Lower leg skin (tissue), 4 donors: ENCODE measurements around the gene EEF1G. TPM values are rescaled to one million over a fixed set of nuclear protein-coding genes. Genes with fewer than 3 reads are reported as not detected.

Experiments used
- DNase-seq, 2 donors: peaks; one replicate each; pipeline ENCODE4 v3.0.0-alpha.2; 2019; ENCODE audit warnings: low spot score in 2 of 2
- H3K4me3 ChIP-seq: fragments of 200-600 bp; sonication (generic); 2 replicates; pipeline ENCODE4 v1.5.1; 2017; ENCODE audit warnings: mild to moderate bottlenecking, low read depth; ENCODE audit not compliant: poor library complexity, severe bottlenecking
- CTCF ChIP-seq, 3 donors: fragments of 450-650 bp; IDR thresholded peaks; one replicate each; pipeline ENCODE4 v1.5.1; 2016; ENCODE audit warnings: antibody characterized with exemption in 3 of 3, mild to moderate bottlenecking in 3 of 3, moderate library complexity in 2 of 3
- POLR2A ChIP-seq, 2 donors: fragments of 450-650 bp; IDR thresholded peaks; one replicate each; pipeline ENCODE4 v1.6.1; 2016 to 2017; ENCODE audit warnings: antibody characterized with exemption in 2 of 2, mild to moderate bottlenecking in 1 of 2, moderate library complexity in 1 of 2
- WGBS, 2 donors: methylation state at CpG; one replicate each; pipeline ENCODE4 v1.1.5; 2018; 5-methylcytosine and 5-hydroxymethylcytosine counted together
- intact Hi-C: fragments of 100-400 bp; cut with DNase I; formaldehyde crosslinking; loops from one replicate; pipeline ENCODE4 v1.15.0; 2023; ENCODE audit warnings: low total_unique reads
- total RNA-seq, 4 donors: library from RNA; depleted of rRNA; stranded (reverse); fragments of >200 nt; gene quantifications; one replicate each; pipeline ENCODE4 v1.1.0, GENCODE V29; 2016

The EEF1G gene
- total RNA-seq, 4 donors from 2014 or later, result 2,343 to 3,224 (median 2,571) TPM

GRCh38 chr11:62548545-62549335, 25.0 kb downstream of the EEF1G start:
- intact Hi-C loops, result no loop called here
- no peak for TF ChIP-seq POLR2A (IDR thresholded peaks at IDR 0.05)
- TF ChIP-seq CTCF (IDR thresholded peaks at IDR 0.05), result no peak
- 64 to 74% methylated on average over 17 of the region's 17 CpGs for WGBS, 2 donors
- H3K4me3 ChIP-seq, result no peak overlapping the region
- no peak for DNase-seq

GRCh38 chr11:62547691-62548281, 25.9 kb downstream of the EEF1G start:
- peak in 1 of 2 donors; percentile 75 for DNase-seq
- 19 to 26% methylated on average over 8 of the region's 8 CpGs for WGBS, 2 donors
- TF ChIP-seq POLR2A (IDR thresholded peaks at IDR 0.05) (no peak), CTCF (IDR thresholded peaks at IDR 0.05) (no peak)
- intact Hi-C loops, result no loop called here
- H3K4me3 ChIP-seq, result peak overlapping the region; percentile 99

GRCh38 chr11:62546929-62547625, 26.6 kb downstream of the EEF1G start:
- 0 to 1% methylated on average over 37 to 40 of the region's 40 CpGs for WGBS, 2 donors
- TF ChIP-seq POLR2A (IDR thresholded peaks at IDR 0.05) (no peak), CTCF (IDR thresholded peaks at IDR 0.05) (no peak)
- peak overlapping the region; percentile 99 for H3K4me3 ChIP-seq
- intact Hi-C loops, result no loop called here
- peak in 1 of 2 donors; percentile 93 for DNase-seq

- 1% methylated on average over 28 to 61 of the region's 69 CpGs for WGBS, 2 donors
- intact Hi-C loops, result no loop called here
Observed at GRCh38 chr11:62546244-62546928, 27.3 kb downstream of the EEF1G start, which contains the start of gene AHNAK. TSS of gene AHNAK (minus strand) at chr11:62546806. CDS start at chr11:62536098, 10,708 bp downstream.

More at GRCh38 chr11:62546244-62546928, 27.3 kb downstream of the EEF1G start, which contains the start of gene AHNAK:
- peak within 1 kb of the TSS; percentile 99 for H3K4me3 ChIP-seq
- DNase-seq, result peak; percentile 83 to 97
- TF ChIP-seq POLR2A (IDR thresholded peaks at IDR 0.05) (peak in 1 of 2 donors; percentile 54), CTCF (IDR thresholded peaks at IDR 0.05) (no peak)
